K562 (cell line): ENCODE measurements around the gene EPHA2. TPM values are rescaled to one million over a fixed set of nuclear protein-coding genes. Genes with fewer than 3 reads are reported as not detected.

ENCODE experiments used
- ATAC-seq: fragments of 200-7000 bp; cut with Tn5 transposase; 3 replicates; pipeline ENCODE4 v1.9.1; 2020; ENCODE audit warnings: moderate library complexity
- BruUV-seq: library from RNA; stranded (reverse); fragments of 400-500 nt; replicated peaks from 2 replicates; lab custom pipeline; 2021; lab: Mats Ljungman, UMichigan
- CTCF ChIA-PET: fragments of 300-600 bp; formaldehyde crosslinking; extraction: SDS; loops from one replicate; lab custom pipeline; 2021; ENCODE audit warnings: low intra/inter-chr PET ratio; lab: Yijun Ruan, JAX
- POLR2A ChIA-PET: fragments of 300-600, 350-650 bp; sonication (Branson Sonifier 250); formaldehyde crosslinking; extraction: SDS; loops from one replicate; lab custom pipeline; 2021; ENCODE audit warnings: antibody characterized with exemption, inconsistent platforms; lab: Yijun Ruan, JAX
- DNase-seq, 4 experiments: peaks; one replicate each; pipeline versions ENCODE4 v3.0.0 to v3.0.0-alpha.2; 2011 to 2018; ENCODE audit warnings: low spot score in 3 of 4, mixed read lengths in 3 of 4; ENCODE audit errors: extremely low read depth in 1 of 4
- FAIRE-seq: peaks from 2 replicates; lab custom pipeline; 2011; peaks lifted over from hg19 to GRCh38; lab: Jason Lieb, UNC
- H2AFZ ChIP-seq: 2 replicates; pipeline ENCODE4 v1.6.0; 2011; ENCODE audit warnings: low read depth, low read length, control low read depth, inconsistent platforms
- H3K27ac ChIP-seq: fragments of 200-600 bp; 3 replicates; pipeline ENCODE4 v1.8.0; 2011; ENCODE audit warnings: low read depth, mild to moderate bottlenecking, control low read depth, inconsistent platforms, low read length, moderate library complexity, mixed read lengths; ENCODE audit errors: extremely low read depth
- H3K27me3 ChIP-seq, 2 experiments: fragments of 300-600 bp in 1 of 2; 2 replicates in 1 of 2; 3 replicates in 1 of 2; pipeline versions ENCODE4 v1.6.0 to v1.8.0; 2011; ENCODE audit warnings: inconsistent platforms in 2 of 2, low read length in 2 of 2, mild to moderate bottlenecking in 1 of 2, mixed read lengths in 1 of 2, moderate library complexity in 1 of 2; ENCODE audit not compliant: control insufficient read depth in 2 of 2, insufficient read depth in 2 of 2
- H3K36me3 ChIP-seq: fragments of 300-600 bp; 3 replicates; pipeline ENCODE4 v1.8.0; 2011; ENCODE audit warnings: mild to moderate bottlenecking, low read length, inconsistent platforms; ENCODE audit not compliant: control insufficient read depth, insufficient read depth
- H3K4me1 ChIP-seq, 2 experiments: fragments of 200-600 bp in 1 of 2; replicated peaks in 1 of 2; 2 replicates in 1 of 2; 3 replicates in 1 of 2; pipeline versions ENCODE4 v1.5.1 to v1.8.0; 2011; ENCODE audit warnings: inconsistent platforms in 2 of 2, low read length in 2 of 2, mild to moderate bottlenecking in 1 of 2, mixed read lengths in 1 of 2, moderate library complexity in 1 of 2; ENCODE audit not compliant: control insufficient read depth in 2 of 2, insufficient read depth in 2 of 2
- H3K4me2 ChIP-seq: 2 replicates; pipeline ENCODE4 v1.6.1; 2011; ENCODE audit warnings: low read length, control low read depth, inconsistent platforms, mixed read lengths; ENCODE audit not compliant: insufficient read depth
- H3K4me3 ChIP-seq: fragments of 200-600 bp; sonication (generic), shearing (Covaris generic); 2 replicates; pipeline ENCODE4 v1.5.1; 2016; ENCODE audit warnings: control low read depth, inconsistent platforms
- H3K79me2 ChIP-seq: fragments of 200-600 bp; 3 replicates; pipeline ENCODE4 v1.8.0; 2011; ENCODE audit warnings: low read length, inconsistent platforms; ENCODE audit not compliant: control insufficient read depth, insufficient read depth
- H3K9ac ChIP-seq, 2 experiments: 2 replicates each; pipeline versions ENCODE4 v1.6.0 to v1.6.1; 2011; ENCODE audit warnings: low read depth in 2 of 2, low read length in 2 of 2, control low read depth in 1 of 2, inconsistent platforms in 1 of 2, mild to moderate bottlenecking in 1 of 2, mixed read lengths in 1 of 2; ENCODE audit not compliant: insufficient read depth in 1 of 2
- H3K9me1 ChIP-seq: one replicate; pipeline ENCODE4 v1.6.0; 2011; ENCODE audit warnings: inconsistent platforms, mild to moderate bottlenecking, low read length, moderate library complexity; ENCODE audit not compliant: control insufficient read depth, insufficient read depth
- H3K9me3 ChIP-seq: replicated peaks from 2 replicates; pipeline ENCODE4 v1.5.1; 2011; ENCODE audit warnings: low read depth, low read length, inconsistent platforms; ENCODE audit not compliant: control insufficient read depth, insufficient read depth
- H4K20me1 ChIP-seq: replicated peaks from 2 replicates; pipeline ENCODE4 v1.6.1; 2011; ENCODE audit warnings: low read length, inconsistent platforms, mixed read lengths; ENCODE audit not compliant: control insufficient read depth, insufficient read depth
- CBX2 ChIP-seq: fragments of 200-600 bp; sonication (generic); IDR thresholded peaks from one replicate; pipeline ENCODE4 v1.6.1; 2012; ENCODE audit warnings: mild to moderate bottlenecking, low read length, inconsistent platforms; ENCODE audit not compliant: insufficient read depth, poor library complexity, severe bottlenecking
- KDM1A ChIP-seq, 2 experiments: fragments of 450-650 bp; IDR thresholded peaks; 2 replicates each; pipeline ENCODE4 v1.6.1; 2016; ENCODE audit warnings: mild to moderate bottlenecking in 2 of 2
- KLF10 ChIP-seq: fragments of 250-450 bp; sonication (Bioruptor Pico); IDR thresholded peaks from 2 replicates; pipeline ENCODE4 v1.6.1; 2021; ENCODE audit warnings: matching md5 sums
- LEF1 ChIP-seq: fragments of 450-650 bp; IDR thresholded peaks from 2 replicates; pipeline ENCODE4 v1.6.1; 2016; ENCODE audit warnings: mild to moderate bottlenecking
- NCOA2 ChIP-seq, 2 experiments: fragments of 450-650 bp; IDR thresholded peaks; 2 replicates each; pipeline ENCODE4 v1.6.1; 2018; ENCODE audit warnings: mild to moderate bottlenecking in 2 of 2, moderate library complexity in 1 of 2; ENCODE audit not compliant: partially characterized antibody in 2 of 2
- NELFE ChIP-seq: IDR thresholded peaks from 2 replicates; pipeline ENCODE4 v1.6.1; 2011; ENCODE audit warnings: mild to moderate bottlenecking; ENCODE audit not compliant: insufficient read depth, insufficient read length
- RBM25 ChIP-seq: fragments of 200-400 bp; formaldehyde crosslinking; IDR thresholded peaks from 2 replicates; pipeline ENCODE4 v1.6.1; 2018; ENCODE audit warnings: low read length, low read depth, moderate library complexity; ENCODE audit not compliant: severe bottlenecking
- ZBTB33 ChIP-seq: sonication (generic); formaldehyde crosslinking; IDR thresholded peaks from 2 replicates; pipeline ENCODE4 v1.8.1; 2023; ENCODE audit warnings: mild to moderate bottlenecking, missing genetic modification reagents
- ZNF217 ChIP-seq: sonication (generic); formaldehyde crosslinking; IDR thresholded peaks from 2 replicates; pipeline ENCODE4 v1.8.0; 2022; ENCODE audit warnings: mild to moderate bottlenecking, missing genetic modification reagents
- ZNF263 ChIP-seq: sonication (generic); formaldehyde crosslinking; IDR thresholded peaks from 2 replicates; pipeline ENCODE4 v1.8.0; 2022; ENCODE audit warnings: mild to moderate bottlenecking, missing genetic modification reagents, borderline replicate concordance
- WGBS: fragments of 100-300 bp; shearing (Covaris generic); methylation state at CpG from one replicate; pipeline ENCODE4 v1.1.6; 2016; ENCODE audit warnings: low coverage, mixed read lengths; ENCODE audit not compliant: insufficient coverage; ENCODE audit errors: missing lambda C conversion rate; 5-methylcytosine and 5-hydroxymethylcytosine counted together
- in situ Hi-C: fragments of 300-500 bp; cut with MboI; formaldehyde crosslinking; loops from 4 replicates; pipeline ENCODE4 v1.15.0; 2018; ENCODE audit warnings: inconsistent platforms, mixed read lengths
- intact Hi-C: fragments of 100-400 bp; cut with micrococcal nuclease; formaldehyde crosslinking; loops from 2 replicates; pipeline ENCODE4 v1.14.2; 2022
- polyA plus RNA-seq, 8 experiments: library from polyadenylated mRNA; depleted of rRNA in 4 of 8; stranded (reverse) in 5 of 8; unstranded in 3 of 8; fragments of >200 nt; fragmentation: Nextera tagmentation in 2 of 8; fragmentation: Illumina TruSeq in 1 of 8; extraction: Ambion mirVana in 2 of 8; extraction: Trizol in 1 of 8; gene quantifications; 2 replicates each; pipeline versions ENCODE4 v1.2.1 to v1.2.3, GENCODE V29; 2011 to 2014; ENCODE audit warnings: inconsistent platforms in 1 of 8, missing spikeins in 1 of 8
- total RNA-seq, 7 experiments: library from RNA; depleted of rRNA in 6 of 7; stranded (reverse); fragments of >200 nt in 6 of 7; fragmentation: Illumina TruSeq in 2 of 7; extraction: Trizol in 2 of 7; gene quantifications; 2 replicates each; pipeline versions ENCODE4 v1.2.1 to v1.2.3, GENCODE V29; 2011 to 2021; ENCODE audit warnings: low replicate concordance in 1 of 7

The EPHA2 gene
- total and polyA plus RNA-seq, 9 of the 15 experiments (the other 6 are each of a cell fraction or from before 2014, with no cell fraction given): 0.04 to 0.40 (median 0.07) TPM; not detected in 4

- TF ChIP-seq ZBTB33 (CRISPR knock-in tag) (peak; percentile 55; the same call in 1 of the 2 replicates), KLF10 (no peak), RBM25 (peak; percentile 17), NELFE (no peak), NCOA2 (IDR thresholded peaks at IDR 0.05; ENCODE audit: partially characterized antibody in 2 of 2) (no peak), ZNF217 (CRISPR knock-in tag) (no peak), KDM1A (IDR thresholded peaks at IDR 0.05) (peak; percentile 41 to 52; a peak in 1 of 4 replicates)
- TF ChIP-seq, all 486 proteins: peak for 5
These were observed 67.4 kb downstream of the EPHA2 start (continued) for GRCh38 chr1:16088351-16088911.

- Histone ChIP-seq H3K4me3 (no peak overlapping the region), H3K36me3 (no peaks in the 10 kb centered on the region), H3K9me1 (no peaks in the 10 kb centered on the region), H3K4me2 (no peak overlapping the region), H2AFZ (no peak overlapping the region; the same call in 1 of the 2 replicates), H3K9ac (peak overlapping the region in 1 of 2 experiments; percentile 49; a peak in 2 of 4 replicates), H3K79me2 (no peaks in the 10 kb centered on the region), H3K4me1 (peaks cover 10 to 26% of the 10 kb centered on the region in 2 experiments; a peak in 4 of 5 replicates), H3K27ac (no peak overlapping the region), H4K20me1 (no peaks in the 10 kb centered on the region), H3K9me3 (no peaks in the 10 kb centered on the region), H3K27me3 (no peaks in the 10 kb centered on the region; a peak in 1 of 5 replicates)
- 41% methylated on average over 7 of the region's 7 CpGs for WGBS
- TF ChIP-seq ZNF263 (CRISPR knock-in tag) (peak; percentile 88), LEF1 (no peak), CBX2 (no peak)
- ATAC-seq (no peak), DNase-seq (no peak), FAIRE-seq (no peak)
- no TSS peak for BruUV-seq
- intact Hi-C loops (no loop called here), in situ Hi-C loops (no loop called here)
- CTCF ChIA-PET: interaction anchor here (0.6 kb wide), 1 partner anchor 9 kb away, joined by 3 read pairs; no protein-coding TSS in a partner anchor
- POLR2A ChIA-PET: interaction anchor here (0.6 kb wide), 1 partner anchor 94 kb away, joined by 3 read pairs; no protein-coding TSS in a partner anchor
These were observed 68.1 kb downstream of the EPHA2 start for GRCh38 chr1:16087733-16088132.
